ELR (cell line): ENCODE measurements around the gene YWHAH.

ENCODE experiments used
- DNase-seq: peaks from one replicate; pipeline ENCODE4 v3.0.0-alpha.2; 2015; ENCODE audit warnings: low read depth

YWHAH gene

GRCh38 chr22:31923747-31924146, 20.6 kb upstream of the YWHAH start:
- no peak for DNase-seq

- no peak for DNase-seq
Observed at GRCh38 chr22:31925056-31925455, 19.3 kb upstream of the YWHAH start.

GRCh38 chr22:31926024-31926423, 18.3 kb upstream of the YWHAH start:
- DNase-seq: no peak

- no peak for DNase-seq
Observed at GRCh38 chr22:31926969-31927368, 17.4 kb upstream of the YWHAH start.

- DNase-seq: no peak
Observed at GRCh38 chr22:31927562-31927961, 16.8 kb upstream of the YWHAH start.

- DNase-seq: no peak
Observed at GRCh38 chr22:31929167-31929930, 15.0 kb upstream of the YWHAH start.

- no peak for DNase-seq
Observed at GRCh38 chr22:31932863-31933262, 11.5 kb upstream of the YWHAH start.

GRCh38 chr22:31933406-31933805, 10.9 kb upstream of the YWHAH start:
- DNase-seq: no peak

- no peak for DNase-seq
Observed at GRCh38 chr22:31933816-31934482, 10.4 kb upstream of the YWHAH start.

GRCh38 chr22:31935961-31936635, 8.2 kb upstream of the YWHAH start:
- DNase-seq: no peak

GRCh38 chr22:31937341-31937740, 7.0 kb upstream of the YWHAH start:
- DNase-seq: no peak

GRCh38 chr22:31938296-31938695, 6.0 kb upstream of the YWHAH start:
- DNase-seq: no peak

GRCh38 chr22:31940506-31940905, 3.8 kb upstream of the YWHAH start:
- no peak for DNase-seq

GRCh38 chr22:31942091-31942490, 2.2 kb upstream of the YWHAH start:
- DNase-seq: no peak

- no peak for DNase-seq
Observed at GRCh38 chr22:31943206-31943977, 943 bp upstream of the YWHAH start.

GRCh38 chr22:31944700-31945442, 536 bp downstream of the YWHAH start:
- DNase-seq: peak; percentile 53

GRCh38 chr22:31945443-31945855, 1.1 kb downstream of the YWHAH start:
- no peak for DNase-seq

GRCh38 chr22:31945971-31946680, 1.8 kb downstream of the YWHAH start:
- DNase-seq: no peak

GRCh38 chr22:31947296-31947695, 3.0 kb downstream of the YWHAH start:
- no peak for DNase-seq

- DNase-seq: no peak
Observed at GRCh38 chr22:31948002-31948401, 3.7 kb downstream of the YWHAH start.

- no peak for DNase-seq
Observed at GRCh38 chr22:31950226-31950625, 5.9 kb downstream of the YWHAH start.
